ENCODE data around the gene ZFAND3. TPM values are rescaled to one million over a fixed set of nuclear protein-coding genes. Genes with fewer than 3 reads are reported as not detected.

ZFAND3 gene
- total RNA-seq, 2 donors from 2014 or later, result 61.1 to 83.6 TPM

GRCh38 chr6:38187811-38188590, 368.5 kb downstream of the ZFAND3 start:
- no peak for DNase-seq
- no peak for ATAC-seq
- intact Hi-C loops (cut with DNase I), result no loop called here

GRCh38 chr6:38188677-38189335, 369.3 kb downstream of the ZFAND3 start:
- intact Hi-C loops (cut with DNase I), result no loop called here
- no peak for DNase-seq
- ATAC-seq, result no peak

- DNase-seq, result no peak
- intact Hi-C loops (cut with DNase I), result no loop called here
- no peak for ATAC-seq
Measured at GRCh38 chr6:38191418-38191817, 371.9 kb downstream of the ZFAND3 start.

- DNase-seq, result no peak
- ATAC-seq, result no peak
- intact Hi-C loops (cut with DNase I), result no loop called here
Measured at GRCh38 chr6:38192011-38192410, 372.5 kb downstream of the ZFAND3 start.

- no peak for ATAC-seq
- DNase-seq, result no peak
- intact Hi-C loops (cut with DNase I), result no loop called here
Measured at GRCh38 chr6:38192487-38192886, 373.0 kb downstream of the ZFAND3 start.

GRCh38 chr6:38193051-38193450, 373.5 kb downstream of the ZFAND3 start:
- intact Hi-C loops (cut with DNase I), result no loop called here
- no peak for DNase-seq
- no peak for ATAC-seq

GRCh38 chr6:38193481-38194281, 374.2 kb downstream of the ZFAND3 start:
- ATAC-seq (no peak), DNase-seq (no peak)
- intact Hi-C loops (cut with DNase I), result no loop called here

- ATAC-seq (no peak), DNase-seq (no peak)
- intact Hi-C loops (cut with DNase I), result no loop called here
Measured at GRCh38 chr6:38194282-38194572, 374.7 kb downstream of the ZFAND3 start.

GRCh38 chr6:38194589-38194988, 375.1 kb downstream of the ZFAND3 start:
- DNase-seq (no peak), ATAC-seq (no peak)
- intact Hi-C loops (cut with DNase I), result no loop called here

GRCh38 chr6:38195113-38195635, 375.6 kb downstream of the ZFAND3 start:
- no peak for ATAC-seq
- DNase-seq, result no peak
- intact Hi-C loops (cut with DNase I), result no loop called here

GRCh38 chr6:38198219-38198618, 378.7 kb downstream of the ZFAND3 start:
- intact Hi-C loops (cut with DNase I), result no loop called here
- DNase-seq, result no peak
- peak in 1 of 2 donors; percentile 53 for ATAC-seq

Other genes starting within 250 kb of the ZFAND3 start
- 1 to 10 TPM; 2.9 to 4.7 TPM for gene MDGA1, start 121.8 kb upstream of the ZFAND3 start, total RNA-seq

Measured in left cardiac atrium (tissue), 4 donors.